Measurements from ENCODE around the gene NAPEPLD. TPM values are rescaled to one million over a fixed set of nuclear protein-coding genes. Genes with fewer than 3 reads are reported as not detected.
"Not testable (repeated sequence)": the region's sequence is repeated elsewhere in the genome, so short reads cannot be mapped to it uniquely, and the experiment has no call there.

Gene NAPEPLD
- total RNA-seq, result 10 to 100 TPM; 11.1 to 24.4 (median 19.9) TPM
- 10 to 100 TPM in 1 of 3 donors, 1 to 10 TPM in 2; 2.5 to 17.1 (median 5.9) TPM for polyA plus RNA-seq
- long read RNA-seq, donor 1, partial matches to known transcripts, result 0 of 5 reads
- long read RNA-seq, donor 1, other reads (novel, unspliced or antisense), result 0 of 5 reads
- long read RNA-seq, donor 2, partial matches to known transcripts, result 0 of 4 reads
- long read RNA-seq, donor 2, other reads (novel, unspliced or antisense), result 0 of 4 reads
- long read RNA-seq, donor 3, transcript NAPEPLD-209 (5 exons, 2,380 nt), result major isoform, 5 of 5 reads
- long read RNA-seq, donor 3, partial matches to known transcripts, result 0 of 5 reads
- long read RNA-seq, donor 3, other reads (novel, unspliced or antisense), result 0 of 5 reads
- long read RNA-seq, donor 4, transcript NAPEPLD-209 (5 exons, 2,380 nt), result major isoform, 5 of 8 reads
- long read RNA-seq, donor 4, partial matches to known transcripts, result 1 of 8 reads
- long read RNA-seq, donor 4, other reads (novel, unspliced or antisense), result 1 of 8 reads
- long read RNA-seq, donor 5, partial matches to known transcripts, result 2 of 5 reads
- long read RNA-seq, donor 5, other reads (novel, unspliced or antisense), result 2 of 5 reads
- long read RNA-seq, donor 6, partial matches to known transcripts, result 1 of 6 reads
- long read RNA-seq, donor 6, other reads (novel, unspliced or antisense), result 0 of 6 reads
- long read RNA-seq, donor 7, result 0 reads
- long read RNA-seq, donor 8, transcript NAPEPLD-209 (5 exons, 2,380 nt), result major isoform, 5 of 6 reads
- long read RNA-seq, donor 8, partial matches to known transcripts, result 0 of 6 reads
- long read RNA-seq, donor 8, other reads (novel, unspliced or antisense), result 0 of 6 reads
- long read RNA-seq, donor 9, full-length matches to known transcripts, result 7 of 7 reads
- long read RNA-seq, donor 9, partial matches to known transcripts, result 0 of 7 reads
- long read RNA-seq, donor 9, other reads (novel, unspliced or antisense), result 0 of 7 reads
- long read RNA-seq, donor 10, partial matches to known transcripts, result 0 of 5 reads
- long read RNA-seq, donor 10, other reads (novel, unspliced or antisense), result 0 of 5 reads

GRCh38 chr7:103148994-103149807 lies at the start of gene NAPEPLD:
Gene NAPEPLD, minus strand, starts transcription at chr7:103149099. Its CDS starts 20,323 bp downstream, at chr7:103128776.
- no peaks in the 10 kb centered on the region for H3K9me3 ChIP-seq (replicated peaks in 1 of 3)
- peaks cover 0 to 24% of the 10 kb centered on the region in 2 donors for H3K4me1 ChIP-seq (replicated peaks in 1 of 2)
- TF ChIP-seq CTCF (IDR thresholded peaks at IDR 0.05) (peak in 1 of 6 experiments; percentile 21), POLR2A (IDR thresholded peaks at IDR 0.05) (peak; percentile 66 to 72)
- intact Hi-C loops (cut with DNase I), result no loop called here
- H3K4me3 ChIP-seq, result peak within 1 kb of the TSS; percentile 60 to 93 (median 66)
- no peaks in the 10 kb centered on the region for H3K27me3 ChIP-seq
- 1 to 2% (median 2%) methylated on average over 24 to 82 of the region's 82 CpGs for WGBS, 4 donors
- DNase-seq, result peak; percentile 91 to 95 (median 93)
- H3K27ac ChIP-seq, result peak within 1 kb of the TSS; percentile 78 to 98 (median 91)
- H3K36me3 ChIP-seq (replicated peaks in 1 of 2), result no peaks in the 10 kb centered on the region

- H3K4me1 ChIP-seq (replicated peaks in 1 of 2); H3K4me3 ChIP-seq; H3K9me3 ChIP-seq (replicated peaks in 1 of 3); H3K27ac ChIP-seq; DNase-seq; H3K36me3 ChIP-seq (replicated peaks in 1 of 2); H3K27me3 ChIP-seq; intact Hi-C loops (cut with DNase I): not testable (repeated sequence)
- 57 to 87% (median 84%) methylated on average over 3 of the region's 3 CpGs for WGBS, 4 donors
Measured at GRCh38 chr7:103198079-103198478, 49.2 kb upstream of the NAPEPLD start.

- H3K36me3 ChIP-seq (replicated peaks in 1 of 2); DNase-seq; H3K9me3 ChIP-seq (replicated peaks in 1 of 3); H3K27ac ChIP-seq; H3K4me1 ChIP-seq (replicated peaks in 1 of 2); intact Hi-C loops (cut with DNase I); H3K27me3 ChIP-seq; H3K4me3 ChIP-seq: not testable (repeated sequence)
- WGBS, 4 donors, result 38 to 68% (median 57%) methylated on average over 4 of the region's 4 CpGs
Measured at GRCh38 chr7:103195364-103195763, 46.5 kb upstream of the NAPEPLD start.

- H3K27me3 ChIP-seq; DNase-seq; H3K4me3 ChIP-seq; H3K9me3 ChIP-seq (replicated peaks in 1 of 3); H3K36me3 ChIP-seq (replicated peaks in 1 of 2); H3K4me1 ChIP-seq (replicated peaks in 1 of 2); H3K27ac ChIP-seq; intact Hi-C loops (cut with DNase I): not testable (repeated sequence)
- WGBS, 4 donors, result 63 to 90% (median 78%) methylated on average over 1 to 8 of the region's 8 CpGs
Measured at GRCh38 chr7:103172415-103173146, 23.7 kb upstream of the NAPEPLD start.

GRCh38 chr7:103171695-103172414 lies 23.0 kb upstream of the NAPEPLD start:
- H3K4me1 ChIP-seq (replicated peaks in 1 of 2); H3K36me3 ChIP-seq (replicated peaks in 1 of 2); H3K27ac ChIP-seq; H3K4me3 ChIP-seq; DNase-seq; intact Hi-C loops (cut with DNase I); H3K9me3 ChIP-seq (replicated peaks in 1 of 3); H3K27me3 ChIP-seq: not testable (repeated sequence)
- 93 to 96% (median 96%) methylated on average over 6 of the region's 6 CpGs for whole genome bisulfite sequencing, 4 donors

GRCh38 chr7:103166921-103167544 lies 18.1 kb upstream of the NAPEPLD start:
- H3K4me1 ChIP-seq (replicated peaks in 1 of 2); H3K36me3 ChIP-seq (replicated peaks in 1 of 2); H3K27me3 ChIP-seq; DNase-seq; H3K27ac ChIP-seq; H3K4me3 ChIP-seq; intact Hi-C loops (cut with DNase I); H3K9me3 ChIP-seq (replicated peaks in 1 of 3): not testable (repeated sequence)
- 89 to 99% (median 97%) methylated on average over 3 of the region's 3 CpGs for WGBS, 4 donors

GRCh38 chr7:103163087-103163825 lies 14.4 kb upstream of the NAPEPLD start:
- H3K4me3 ChIP-seq; H3K27me3 ChIP-seq; H3K27ac ChIP-seq; H3K4me1 ChIP-seq (replicated peaks in 1 of 2); H3K36me3 ChIP-seq (replicated peaks in 1 of 2); intact Hi-C loops (cut with DNase I); DNase-seq; H3K9me3 ChIP-seq (replicated peaks in 1 of 3): not testable (repeated sequence)
- 70 to 89% (median 88%) methylated on average over 5 of the region's 5 CpGs for WGBS, 4 donors
